ENCODE results near the gene DDX43.
"Not testable (repeated sequence)": the region's sequence is repeated elsewhere in the genome, so short reads cannot be mapped to it uniquely, and the experiment has no call there.

Gene DDX43

DNA sequence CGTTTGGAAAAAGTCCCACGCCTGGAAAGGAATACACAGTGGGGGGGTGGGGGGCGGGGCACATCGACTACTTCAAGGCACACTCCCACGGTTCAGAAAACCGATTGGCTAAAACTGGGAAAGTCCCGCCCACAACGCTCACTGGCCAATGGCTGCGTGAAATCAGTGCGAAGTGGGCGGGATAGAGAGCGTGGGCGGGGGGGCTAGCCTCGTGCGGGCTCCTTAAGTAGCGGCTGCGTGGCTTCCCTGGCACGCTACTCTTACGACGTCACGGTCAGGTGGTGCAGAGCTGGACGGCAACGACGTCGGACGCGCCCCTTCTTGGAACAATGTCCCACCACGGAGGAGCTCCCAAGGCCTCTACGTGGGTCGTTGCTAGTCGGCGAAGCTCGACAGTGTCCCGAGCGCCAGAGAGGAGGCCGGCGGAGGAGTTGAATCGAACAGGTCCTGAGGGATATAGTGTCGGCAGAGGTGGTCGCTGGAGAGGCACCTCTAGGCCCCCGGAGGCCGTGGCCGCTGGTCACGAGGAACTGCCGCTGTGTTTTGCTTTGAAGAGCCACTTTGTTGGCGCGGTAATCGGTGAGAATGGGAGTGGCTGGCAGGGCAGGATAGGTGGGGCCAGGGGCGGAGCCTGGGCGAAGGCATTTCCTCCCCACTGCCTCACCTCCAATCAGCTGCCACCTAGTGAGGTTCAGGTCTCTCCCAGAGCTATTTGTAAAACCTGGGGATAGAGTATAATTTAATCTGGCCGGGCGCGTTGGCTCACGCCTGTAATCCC is at the start of gene DDX43:
TSS of gene DDX43 (plus strand) at position 252 of the 778 bp plus-strand sequence. CDS start at position 330, 78 bp downstream.
- DNase-seq, result peak; percentile 68

DNA sequence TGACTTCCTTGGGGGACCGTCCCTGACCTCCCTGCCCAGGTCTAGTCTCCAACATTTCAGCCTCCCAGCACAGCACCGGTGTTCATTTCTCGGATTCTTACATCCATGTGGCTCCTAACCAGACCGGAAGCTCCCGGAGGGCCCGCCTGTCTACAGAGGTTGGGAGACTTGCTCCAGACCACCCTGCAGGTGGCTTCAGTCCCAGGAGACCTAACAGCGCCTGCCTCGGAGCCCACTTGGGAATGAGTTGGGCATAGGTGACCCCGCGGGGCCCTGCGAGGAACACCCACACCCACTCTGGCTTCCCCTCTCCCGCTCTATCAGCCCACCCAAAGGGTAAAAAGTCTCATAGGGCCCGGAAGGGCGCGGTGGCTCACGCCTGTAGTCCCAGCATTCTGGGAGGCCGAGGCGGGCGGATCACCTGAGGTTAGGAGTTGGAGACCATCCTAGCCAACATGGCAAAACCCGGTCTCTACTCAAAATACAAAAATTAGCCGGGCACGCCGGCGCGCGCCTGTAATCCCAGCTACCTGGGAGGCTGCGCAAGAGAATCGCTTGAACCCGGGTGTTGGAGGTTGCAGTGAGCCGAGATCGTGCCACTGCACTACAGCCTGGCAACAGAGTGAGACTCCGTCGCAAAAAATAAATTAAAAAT is 46.0 kb upstream of the DDX43 start:
- DNase-seq, result no peak

- DNase-seq, result no peak
These were observed 45.3 kb upstream of the DDX43 start for GRCh38 chr6:73349311-73349710.

GRCh38 chr6:73353636-73354593 is 40.7 kb upstream of the DDX43 start, which contains the start of gene DPPA5:
Gene DPPA5, minus strand, starts transcription at chr6:73354276. Its CDS starts 51 bp downstream, at chr6:73354225.
- no peak for DNase-seq

DNA sequence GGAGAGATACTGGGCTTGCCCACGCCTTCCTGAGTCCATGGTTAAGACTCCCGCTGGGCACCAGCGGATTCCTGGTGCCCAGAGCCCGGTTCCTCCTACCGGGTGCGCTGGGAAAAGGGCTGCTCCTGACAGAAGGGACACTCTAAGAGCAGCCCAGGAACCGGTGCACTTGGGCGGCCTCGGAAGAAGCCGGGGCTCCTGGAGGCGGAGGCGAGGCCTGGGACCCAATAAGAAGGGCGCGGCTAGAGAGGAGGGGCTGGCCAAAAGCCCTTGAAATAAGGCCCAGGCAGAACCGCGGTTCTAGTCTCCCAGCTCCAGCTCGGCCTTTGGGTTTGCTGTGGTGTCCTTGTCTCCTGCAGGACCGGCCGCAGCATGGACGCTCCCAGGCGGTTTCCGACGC is 32.3 kb upstream of the DDX43 start, which contains the start of gene KHDC3L:
TSS of gene KHDC3L (plus strand) at position 301 of the 400 bp plus-strand sequence. CDS start at position 373, 72 bp downstream.
- no peak for DNase-seq

- no peak for DNase-seq
These were observed 31.6 kb upstream of the DDX43 start for GRCh38 chr6:73362869-73363536.

GRCh38 chr6:73363537-73363875 is 31.1 kb upstream of the DDX43 start:
- no peak for DNase-seq

DNA sequence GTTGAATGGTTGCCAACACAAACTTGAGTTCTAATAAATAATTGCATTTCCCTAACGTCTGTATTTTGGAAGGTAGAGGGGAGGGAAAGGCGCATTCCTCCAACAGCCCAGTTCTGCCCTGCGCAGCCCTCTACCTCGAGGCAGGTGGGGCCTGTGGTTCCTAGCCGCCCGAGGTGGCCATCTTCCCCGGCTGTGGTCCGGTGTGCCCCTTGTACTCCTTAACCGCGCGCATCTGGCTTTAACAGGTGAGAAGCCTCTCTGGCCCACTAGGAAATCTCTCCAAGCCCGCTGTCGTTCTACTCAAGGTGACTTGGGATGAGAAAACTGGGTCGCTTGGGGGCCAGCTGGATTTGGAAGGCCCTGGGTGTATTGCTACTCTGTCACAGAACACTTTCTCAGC is 30.5 kb upstream of the DDX43 start:
- no peak for DNase-seq

GRCh38 chr6:73364549-73364948 is 30.1 kb upstream of the DDX43 start:
- no peak for DNase-seq

DNA sequence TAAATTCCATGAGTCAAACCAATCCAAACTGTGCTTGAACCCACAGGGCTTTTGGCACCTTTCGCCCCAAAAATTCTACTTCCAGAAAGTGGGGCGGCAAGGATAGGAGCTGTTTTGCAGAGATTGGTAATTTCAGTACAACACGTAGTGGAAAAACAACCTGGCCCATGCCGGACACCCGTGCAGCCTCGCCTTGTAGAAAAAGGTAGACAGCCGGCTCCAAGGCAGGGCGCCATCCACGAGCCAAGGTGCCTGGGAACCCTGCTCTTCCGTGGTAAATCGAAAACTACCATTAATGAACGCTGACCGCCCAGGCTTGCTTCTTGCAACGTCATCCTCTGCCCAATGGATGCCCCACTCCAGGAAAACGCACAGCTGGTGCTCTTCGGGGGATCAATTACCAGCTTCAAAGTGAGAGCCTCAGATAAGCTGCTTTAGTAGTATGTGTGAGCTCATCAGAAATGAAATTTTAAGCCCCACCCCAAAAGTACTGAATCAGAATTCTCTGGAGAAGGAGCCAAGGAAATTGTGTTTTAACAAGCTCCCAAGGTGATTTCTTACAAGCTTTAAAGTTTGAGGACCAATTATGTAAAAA is 26.8 kb upstream of the DDX43 start:
- DNase-seq, result no peak

DNA sequence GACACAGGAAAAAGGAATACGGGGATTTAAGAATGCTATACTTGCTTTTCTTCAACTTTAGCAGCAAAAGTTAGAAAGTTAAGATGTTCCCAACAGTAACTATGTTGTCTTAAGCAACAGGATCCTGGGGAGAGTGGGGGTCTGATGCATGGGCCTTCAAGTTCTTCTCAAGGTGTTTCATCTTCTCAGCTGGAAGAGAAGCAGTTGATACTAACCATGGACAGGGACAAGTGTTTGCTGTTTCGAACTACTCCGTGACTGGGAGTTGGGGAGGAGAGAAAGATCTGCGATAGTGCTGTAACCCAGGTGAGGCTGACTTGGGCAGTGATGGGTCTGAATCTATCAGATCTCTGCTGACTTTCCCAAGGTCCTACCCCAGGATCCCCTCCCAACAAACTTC is 26.0 kb upstream of the DDX43 start:
- no peak for DNase-seq

DNA sequence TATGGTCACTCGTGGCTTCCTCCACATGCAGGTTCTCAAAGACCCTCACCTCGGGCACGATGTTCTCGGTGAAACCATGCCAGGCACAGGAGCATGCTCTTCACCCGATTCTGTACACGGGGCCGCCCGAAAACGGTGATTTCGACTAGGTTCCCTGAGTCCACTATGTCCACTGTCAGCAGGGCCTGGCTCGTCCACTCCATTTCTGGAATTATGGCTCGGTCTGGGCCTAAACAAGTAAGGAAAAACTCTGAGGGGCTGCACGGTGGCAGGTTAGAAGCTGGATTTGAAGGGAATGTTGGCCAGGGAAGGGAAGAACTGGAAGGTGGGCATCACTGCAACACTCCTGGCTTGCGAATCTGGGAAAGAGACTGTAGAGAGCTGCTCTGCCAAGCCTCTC is 25.5 kb upstream of the DDX43 start:
- DNase-seq, result no peak

GRCh38 chr6:73369563-73369962 is 25.1 kb upstream of the DDX43 start, which contains the start of gene OOEP:
Gene OOEP, minus strand, starts transcription at chr6:73369897. Its CDS starts 105 bp downstream, at chr6:73369792.
- no peak for DNase-seq

GRCh38 chr6:73371984-73372383 is 22.6 kb upstream of the DDX43 start:
- no peak for DNase-seq

- no peak for DNase-seq
These were observed 22.1 kb upstream of the DDX43 start for GRCh38 chr6:73372516-73372915.

- DNase-seq, result no peak
These were observed 19.4 kb upstream of the DDX43 start for GRCh38 chr6:73375216-73375615.

DNA sequence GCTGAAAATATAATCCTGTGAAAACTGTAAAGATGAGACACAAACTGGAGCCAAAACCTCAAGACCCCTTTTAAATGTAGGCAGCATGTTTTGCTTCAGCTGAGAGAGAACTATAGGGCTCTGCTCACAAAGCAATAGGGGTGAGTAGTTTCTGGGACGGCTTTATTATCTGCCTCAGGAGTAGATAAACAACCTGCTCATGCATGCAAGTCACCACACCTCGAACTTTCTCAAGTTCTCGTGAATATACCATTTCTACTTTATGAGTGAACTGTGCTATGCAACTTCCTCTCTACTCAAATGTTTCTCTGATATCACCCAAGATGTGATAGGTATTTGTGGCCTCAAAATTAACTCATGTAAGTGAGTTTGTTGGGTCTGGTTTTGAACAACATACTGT is 17.4 kb upstream of the DDX43 start:
- DNase-seq, result no peak

DNA sequence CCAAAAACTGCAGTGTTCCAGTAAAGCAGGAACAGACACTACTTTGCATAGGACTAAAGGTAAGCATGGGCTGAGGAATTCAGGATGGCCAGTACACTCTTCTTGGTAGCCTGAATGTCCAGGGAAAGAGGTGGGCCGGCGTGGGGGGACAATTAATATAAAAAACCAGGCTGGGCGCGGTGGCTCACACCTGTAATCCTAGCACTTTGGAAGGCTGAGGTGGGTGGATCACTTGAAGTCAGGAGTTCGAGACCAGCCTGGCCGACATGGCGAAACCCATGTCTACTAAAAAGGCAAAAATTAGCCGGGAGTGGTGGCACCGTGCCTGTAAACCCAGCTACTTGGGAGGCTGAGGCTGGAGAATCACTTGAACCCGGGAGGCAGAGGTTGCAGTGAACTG is 13.1 kb upstream of the DDX43 start:
- not testable (repeated sequence) for DNase-seq

GRCh38 chr6:73382462-73383113 is 12.0 kb upstream of the DDX43 start:
- DNase-seq, result no peak

DNA sequence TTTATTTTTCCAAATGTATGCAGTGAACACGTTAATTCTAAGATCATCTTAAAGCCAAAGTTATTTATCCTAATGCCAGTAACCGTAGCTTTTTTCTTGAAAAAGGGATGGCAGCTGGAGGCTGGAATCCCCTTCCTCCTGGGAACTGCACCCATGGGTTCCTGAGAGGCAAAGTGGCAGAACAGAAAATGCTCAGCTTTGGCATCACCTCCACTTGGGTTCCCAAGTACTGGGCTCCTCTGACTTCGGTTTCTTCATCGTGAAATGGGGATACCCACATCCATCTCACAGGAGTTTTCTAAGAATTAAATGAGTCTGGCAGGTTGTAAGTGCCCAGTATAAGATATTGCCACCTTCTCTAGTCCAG is 6.2 kb upstream of the DDX43 start:
- DNase-seq, result no peak

DNA sequence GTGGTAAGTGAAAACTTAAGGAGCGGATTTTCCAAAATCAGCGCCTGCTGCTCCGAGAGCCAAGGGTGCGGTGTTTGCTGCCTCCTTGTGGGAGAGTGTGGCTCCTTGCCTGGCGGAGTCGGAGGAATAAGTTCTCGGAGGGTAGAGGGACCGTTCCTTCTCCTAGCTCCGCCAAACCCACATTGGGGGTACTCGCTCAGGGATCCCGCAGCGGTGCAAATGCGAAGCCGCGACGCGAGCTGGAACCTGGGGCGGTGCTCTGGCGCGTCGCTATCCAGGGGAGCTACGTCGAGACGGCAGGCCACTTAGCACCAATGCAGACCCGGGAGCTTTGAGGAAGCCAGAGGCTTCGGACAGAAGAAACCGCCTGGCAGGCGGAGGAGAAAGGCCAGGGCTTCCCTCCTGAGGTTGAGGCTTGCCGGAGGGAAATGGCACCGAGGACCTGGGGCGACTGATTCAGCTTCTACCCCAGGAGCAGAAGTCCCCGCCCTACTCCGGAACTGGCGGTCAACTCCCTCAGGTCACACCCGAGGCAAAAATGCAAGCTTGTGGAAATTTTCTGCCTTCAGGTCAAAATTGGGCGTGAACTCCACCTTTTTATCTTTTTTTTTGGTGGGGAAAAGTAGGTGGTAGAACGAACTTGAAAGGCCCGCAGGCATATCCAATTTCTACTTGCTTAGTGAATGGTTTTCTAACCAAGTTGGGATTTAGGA is 5.7 kb upstream of the DDX43 start:
- peak; percentile 2 for DNase-seq
